Type B pancreatic cell (in vitro differentiated cells): Measurements from ENCODE around the gene RPL27A. TPM values are rescaled to one million over a fixed set of nuclear protein-coding genes. Genes with fewer than 3 reads are reported as not detected.

Source experiments
- DNase-seq: peaks from one replicate; pipeline ENCODE4 v3.0.0; 2021; ENCODE audit warnings: mixed read lengths; ENCODE audit not compliant: unreplicated experiment; ENCODE audit errors: extremely low spot score
- H3K27ac Mint-ChIP-seq: 2 replicates; pipeline ENCODE4 v1.8.0; 2021; ENCODE audit warnings: mild to moderate bottlenecking, mixed read lengths
- H3K27me3 Mint-ChIP-seq: 2 replicates; pipeline ENCODE4 v1.8.0; 2021; ENCODE audit warnings: mixed read lengths
- H3K36me3 Mint-ChIP-seq: 2 replicates; pipeline ENCODE4 v1.8.0; 2021; ENCODE audit warnings: mixed read lengths
- H3K4me1 Mint-ChIP-seq: one replicate; pipeline ENCODE4 v1.8.0; 2021; ENCODE audit warnings: mixed read lengths; ENCODE audit not compliant: unreplicated experiment
- H3K4me3 Mint-ChIP-seq: 2 replicates; pipeline ENCODE4 v1.8.0; 2021; ENCODE audit warnings: mild to moderate bottlenecking, mixed read lengths
- H3K9me3 Mint-ChIP-seq: 2 replicates; pipeline ENCODE4 v1.8.0; 2021; ENCODE audit warnings: mixed read lengths
- total RNA-seq: library from RNA; stranded (reverse); gene quantifications from 2 replicates; pipeline ENCODE4 v1.2.1, GENCODE V29; 2021; ENCODE audit warnings: low replicate concordance
- TF ChIP-seq, protein P1 (sequence below): fragments of 200-600 bp; sonication (generic); conservative IDR thresholded peaks from 2 replicates; pipeline ENCODE4 v1.5.0; 2021; ENCODE audit warnings: antibody characterized with exemption, mild to moderate bottlenecking

The RPL27A gene
- total RNA-seq, 1 donor from 2014 or later, result 877 TPM

DNA sequence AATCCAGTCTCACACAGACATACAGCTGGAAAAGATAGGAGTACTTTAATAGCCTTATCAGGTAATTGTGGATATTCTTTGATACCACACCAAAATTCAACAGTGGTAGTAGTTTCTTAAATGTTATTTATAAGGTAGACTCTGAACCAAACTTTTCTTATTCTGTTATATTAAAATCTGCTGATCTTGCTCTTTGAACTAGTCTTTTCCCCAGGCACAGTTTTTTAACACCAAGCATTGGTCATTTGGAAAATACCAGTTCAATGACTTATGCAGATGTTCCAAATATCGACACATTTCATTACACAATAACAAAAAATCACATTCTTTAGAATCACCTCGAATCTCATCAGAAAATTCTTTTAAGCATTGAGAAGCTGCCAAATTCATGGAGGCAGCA lies 7.7 kb upstream of the RPL27A start:
- no peak for DNase-seq
- H3K4me1 Mint-ChIP-seq, result peaks cover 17% of the 10 kb centered on the region
- H3K4me3 Mint-ChIP-seq, result no peak overlapping the region
- no peaks in the 10 kb centered on the region for H3K36me3 Mint-ChIP-seq
- H3K27me3 Mint-ChIP-seq, result no peaks in the 10 kb centered on the region
- H3K9me3 Mint-ChIP-seq, result no peaks in the 10 kb centered on the region
- TF ChIP-seq, protein P1, sequence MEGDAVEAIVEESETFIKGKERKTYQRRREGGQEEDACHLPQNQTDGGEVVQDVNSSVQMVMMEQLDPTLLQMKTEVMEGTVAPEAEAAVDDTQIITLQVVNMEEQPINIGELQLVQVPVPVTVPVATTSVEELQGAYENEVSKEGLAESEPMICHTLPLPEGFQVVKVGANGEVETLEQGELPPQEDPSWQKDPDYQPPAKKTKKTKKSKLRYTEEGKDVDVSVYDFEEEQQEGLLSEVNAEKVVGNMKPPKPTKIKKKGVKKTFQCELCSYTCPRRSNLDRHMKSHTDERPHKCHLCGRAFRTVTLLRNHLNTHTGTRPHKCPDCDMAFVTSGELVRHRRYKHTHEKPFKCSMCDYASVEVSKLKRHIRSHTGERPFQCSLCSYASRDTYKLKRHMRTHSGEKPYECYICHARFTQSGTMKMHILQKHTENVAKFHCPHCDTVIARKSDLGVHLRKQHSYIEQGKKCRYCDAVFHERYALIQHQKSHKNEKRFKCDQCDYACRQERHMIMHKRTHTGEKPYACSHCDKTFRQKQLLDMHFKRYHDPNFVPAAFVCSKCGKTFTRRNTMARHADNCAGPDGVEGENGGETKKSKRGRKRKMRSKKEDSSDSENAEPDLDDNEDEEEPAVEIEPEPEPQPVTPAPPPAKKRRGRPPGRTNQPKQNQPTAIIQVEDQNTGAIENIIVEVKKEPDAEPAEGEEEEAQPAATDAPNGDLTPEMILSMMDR, result no peak
- H3K27ac Mint-ChIP-seq, result no peak overlapping the region

GRCh38 chr11:8676458-8676857 lies 6.1 kb upstream of the RPL27A start:
- no peak for DNase-seq
- H3K9me3 Mint-ChIP-seq, result peaks cover 5% of the 10 kb centered on the region
- no peaks in the 10 kb centered on the region for H3K27me3 Mint-ChIP-seq
- TF ChIP-seq, protein P1, result no peak
- peaks cover 15% of the 10 kb centered on the region for H3K4me1 Mint-ChIP-seq
- no peak overlapping the region for H3K4me3 Mint-ChIP-seq
- no peak overlapping the region for H3K27ac Mint-ChIP-seq
- H3K36me3 Mint-ChIP-seq, result peaks cover 9% of the 10 kb centered on the region

GRCh38 chr11:8679006-8679405 lies 3.6 kb upstream of the RPL27A start:
- peaks cover 16% of the 10 kb centered on the region for H3K36me3 Mint-ChIP-seq
- no peak overlapping the region for H3K4me3 Mint-ChIP-seq

DNA sequence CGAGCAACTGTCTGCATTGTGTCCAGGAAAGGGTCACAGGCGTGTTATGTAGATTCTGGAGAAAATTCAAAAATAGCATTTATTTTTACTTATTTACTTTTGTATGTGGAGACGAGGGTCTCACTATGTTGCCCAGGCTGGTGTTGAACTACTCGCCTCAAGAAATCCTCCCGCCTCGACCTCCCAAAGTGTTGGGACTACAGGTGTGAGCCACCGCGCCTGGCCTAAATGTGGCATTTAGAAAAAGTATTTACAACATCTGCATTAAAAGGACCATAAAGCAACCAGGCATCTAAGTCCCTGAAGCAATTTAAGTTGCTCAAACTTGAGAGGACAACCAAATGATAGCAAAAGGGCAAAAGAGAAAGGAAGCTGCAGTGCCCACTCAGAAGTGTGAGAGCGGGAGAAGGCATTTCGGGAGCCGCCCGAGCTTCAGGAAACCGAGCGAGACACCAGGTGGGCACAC lies 722 bp upstream of the RPL27A start:
- TF ChIP-seq, protein P1, result no peak
- Mint-ChIP-seq H3K27ac (peak overlapping the region; percentile 96), H3K9me3 (peaks cover 5% of the 10 kb centered on the region), H3K27me3 (no peaks in the 10 kb centered on the region), H3K36me3 (peaks cover 34% of the 10 kb centered on the region), H3K4me3 (peak overlapping the region; percentile 92), H3K4me1 (peaks cover 25% of the 10 kb centered on the region)
- DNase-seq, result no peak

More at GRCh38 chr11:8679006-8679405, 3.6 kb upstream of the RPL27A start:
- Mint-ChIP-seq H3K27ac (no peak overlapping the region), H3K4me1 (peaks cover 15% of the 10 kb centered on the region), H3K9me3 (peaks cover 5% of the 10 kb centered on the region), H3K27me3 (no peaks in the 10 kb centered on the region)
- DNase-seq, result no peak
- TF ChIP-seq, protein P1, result no peak

GRCh38 chr11:8683115-8683807 lies 669 bp downstream of the RPL27A start:
- TF ChIP-seq, protein P1, result no peak
- Mint-ChIP-seq H3K36me3 (peaks cover 40% of the 10 kb centered on the region), H3K4me3 (peak overlapping the region; percentile 92), H3K9me3 (peaks cover 5% of the 10 kb centered on the region), H3K27me3 (no peaks in the 10 kb centered on the region), H3K27ac (peak overlapping the region; percentile 96), H3K4me1 (peaks cover 30% of the 10 kb centered on the region)
- DNase-seq, result no peak
